HEK293T (cell line): ENCODE data around the gene DAPK1.

ENCODE experiments used
- CTCF ChIA-PET: fragments of 350-600 bp; formaldehyde crosslinking; extraction: SDS; loops from one replicate; lab custom pipeline; 2021; ENCODE audit warnings: antibody characterized with exemption, inconsistent platforms; lab: Yijun Ruan, JAX
- POLR2A ChIA-PET: fragments of 350-600 bp; formaldehyde crosslinking; extraction: SDS; loops from one replicate; lab custom pipeline; 2020; ENCODE audit warnings: antibody characterized with exemption, inconsistent platforms; lab: Yijun Ruan, JAX
- DNase-seq: peaks from one replicate; pipeline ENCODE4 v3.0.0; 2012; ENCODE audit warnings: mixed read lengths; ENCODE audit errors: extremely low spot score
- ARNT ChIP-seq: fragments of 450-650 bp; IDR thresholded peaks from 2 replicates; pipeline ENCODE4 v1.6.1; 2017; ENCODE audit warnings: mild to moderate bottlenecking
- BHLHE40 ChIP-seq: fragments of 450-650 bp; IDR thresholded peaks from 2 replicates; pipeline ENCODE4 v1.6.1; 2016; ENCODE audit warnings: mild to moderate bottlenecking, moderate library complexity, borderline replicate concordance
- CTBP1 ChIP-seq: fragments of 450-650 bp; IDR thresholded peaks from 2 replicates; pipeline ENCODE4 v1.6.1; 2016; ENCODE audit warnings: borderline replicate concordance
- ELF4 ChIP-seq: fragments of 450-650 bp; IDR thresholded peaks from 2 replicates; pipeline ENCODE4 v1.6.1; 2017; ENCODE audit warnings: antibody characterized with exemption
- FOXA1 ChIP-seq: fragments of 450-650 bp; IDR thresholded peaks from 2 replicates; pipeline ENCODE4 v1.6.1; 2016; ENCODE audit warnings: mild to moderate bottlenecking
- FOXK2 ChIP-seq: fragments of 450-650 bp; IDR thresholded peaks from 2 replicates; pipeline ENCODE4 v1.6.1; 2016; ENCODE audit warnings: mild to moderate bottlenecking
- FOXM1 ChIP-seq: fragments of 450-650 bp; IDR thresholded peaks from 2 replicates; pipeline ENCODE4 v1.6.1; 2017; ENCODE audit warnings: mild to moderate bottlenecking, borderline replicate concordance
- HDGF ChIP-seq: fragments of 450-650 bp; IDR thresholded peaks from 2 replicates; pipeline ENCODE4 v1.6.1; 2017; ENCODE audit warnings: antibody characterized with exemption, borderline replicate concordance
- L3MBTL2 ChIP-seq: fragments of 450-650 bp; conservative IDR thresholded peaks from 2 replicates; pipeline ENCODE4 v1.6.1; 2016; ENCODE audit warnings: mild to moderate bottlenecking
- LEF1 ChIP-seq: fragments of 450-650 bp; IDR thresholded peaks from 2 replicates; pipeline ENCODE4 v1.6.1; 2017; ENCODE audit warnings: mild to moderate bottlenecking, borderline replicate concordance
- NFRKB ChIP-seq: fragments of 450-650 bp; IDR thresholded peaks from 2 replicates; pipeline ENCODE4 v1.6.1; 2016; ENCODE audit warnings: mild to moderate bottlenecking, moderate library complexity
- SP1 ChIP-seq: fragments of 450-650 bp; IDR thresholded peaks from 2 replicates; pipeline ENCODE4 v1.6.1; 2017
- SUZ12 ChIP-seq: fragments of 450-650 bp; IDR thresholded peaks from 2 replicates; pipeline ENCODE4 v1.6.1; 2016; ENCODE audit warnings: mild to moderate bottlenecking
- TARDBP ChIP-seq: fragments of 450-650 bp; IDR thresholded peaks from 2 replicates; pipeline ENCODE4 v1.6.1; 2016
- ZNF384 ChIP-seq: fragments of 450-650 bp; IDR thresholded peaks from 2 replicates; pipeline ENCODE4 v1.6.1; 2016
- TF ChIP-seq, protein P1 (sequence below): fragments of 450-650 bp; IDR thresholded peaks from 2 replicates; pipeline ENCODE4 v1.6.1; 2016

DAPK1 gene

DNA sequence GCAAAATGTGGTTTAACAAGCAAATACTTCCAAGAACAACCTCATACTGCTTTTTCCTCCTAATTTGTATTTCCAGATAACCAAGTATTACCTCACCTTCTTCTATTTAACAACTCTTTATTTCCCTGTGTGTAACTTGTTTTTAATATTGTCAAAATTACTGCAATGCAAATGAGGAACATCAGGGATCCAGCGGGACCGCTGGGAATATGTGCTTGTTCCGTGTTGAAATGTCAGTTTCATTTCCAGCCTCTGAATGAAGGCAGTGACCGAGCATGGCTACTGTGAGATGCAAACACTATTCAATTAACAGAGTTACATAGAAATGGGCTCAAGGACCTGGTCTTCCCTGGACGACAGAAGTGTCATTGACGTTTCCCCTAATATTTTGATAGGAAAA is 117.5 kb downstream of the DAPK1 start:
- DNase-seq = no peak
- CTCF ChIA-PET = no interaction called here
- TF ChIP-seq ZNF384 (no peak), HDGF (no peak), FOXK2 (no peak), CTBP1 (no peak), ARNT (no peak), FOXM1 (no peak), L3MBTL2 (no peak), SUZ12 (no peak), NFRKB (no peak), LEF1 (no peak), ELF4 (no peak), BHLHE40 (no peak), TARDBP (no peak), SP1 (no peak), FOXA1 (no peak)
- TF ChIP-seq, protein P1, sequence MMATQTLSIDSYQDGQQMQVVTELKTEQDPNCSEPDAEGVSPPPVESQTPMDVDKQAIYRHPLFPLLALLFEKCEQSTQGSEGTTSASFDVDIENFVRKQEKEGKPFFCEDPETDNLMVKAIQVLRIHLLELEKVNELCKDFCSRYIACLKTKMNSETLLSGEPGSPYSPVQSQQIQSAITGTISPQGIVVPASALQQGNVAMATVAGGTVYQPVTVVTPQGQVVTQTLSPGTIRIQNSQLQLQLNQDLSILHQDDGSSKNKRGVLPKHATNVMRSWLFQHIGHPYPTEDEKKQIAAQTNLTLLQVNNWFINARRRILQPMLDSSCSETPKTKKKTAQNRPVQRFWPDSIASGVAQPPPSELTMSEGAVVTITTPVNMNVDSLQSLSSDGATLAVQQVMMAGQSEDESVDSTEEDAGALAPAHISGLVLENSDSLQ = no peak
- POLR2A ChIA-PET = no interaction called here

DNA sequence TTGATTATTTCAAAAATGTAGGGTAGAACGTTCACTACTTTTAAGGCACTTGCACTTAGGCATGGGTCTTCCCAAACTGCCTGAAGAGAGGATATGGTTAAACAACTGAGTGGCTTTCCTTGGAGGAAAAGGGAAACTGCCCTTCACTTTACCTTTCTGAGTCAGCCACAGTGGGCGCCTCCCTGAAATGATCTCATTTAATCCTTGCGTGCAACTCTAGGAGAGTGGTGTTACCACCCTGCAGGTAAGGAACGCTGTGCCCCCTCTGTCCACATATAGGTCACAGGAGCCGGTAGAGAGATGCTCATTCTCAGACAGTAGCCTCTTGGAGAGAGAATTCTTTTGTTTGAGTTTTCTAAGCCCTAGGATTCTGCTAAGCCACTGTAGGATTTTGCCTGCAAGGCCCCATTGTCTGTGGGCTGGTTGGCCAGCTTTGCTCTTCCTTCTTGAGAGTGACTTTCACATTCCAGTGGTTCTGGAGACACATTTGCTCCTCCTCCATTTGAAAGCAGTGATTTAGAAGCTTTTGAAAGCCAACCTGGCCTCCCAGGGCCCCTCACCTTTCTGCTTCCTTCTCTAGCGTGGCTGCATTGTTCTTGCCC is 118.0 kb downstream of the DAPK1 start:
- ChIA-PET POLR2A (no interaction called here), CTCF (no interaction called here)
- DNase-seq = no peak
- TF ChIP-seq CTBP1 (no peak), ZNF384 (no peak), ARNT (no peak)

DNA sequence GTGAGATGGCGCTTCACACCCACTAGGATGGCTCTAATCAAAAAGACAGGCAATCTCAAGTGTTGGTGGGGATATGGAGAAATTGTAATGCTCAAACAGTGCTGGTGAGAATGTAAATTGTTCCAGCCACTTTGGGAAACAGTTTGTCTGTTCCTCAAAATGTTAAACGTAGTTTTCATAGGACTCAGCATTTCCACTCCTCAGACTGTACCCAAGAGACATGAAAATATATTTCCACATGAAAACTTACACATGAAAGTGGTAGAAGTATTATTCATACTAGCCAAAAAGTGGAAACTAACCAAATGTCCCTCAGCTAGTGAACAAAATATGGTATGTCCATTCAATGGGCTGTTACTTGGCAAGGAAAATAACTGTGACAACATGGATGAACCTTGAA is 120.6 kb downstream of the DAPK1 start:
- TF ChIP-seq SP1 = no peak
- no peak for TF ChIP-seq LEF1
- POLR2A ChIA-PET = no interaction called here
- CTCF ChIA-PET = no interaction called here
- no peak for DNase-seq

DNA sequence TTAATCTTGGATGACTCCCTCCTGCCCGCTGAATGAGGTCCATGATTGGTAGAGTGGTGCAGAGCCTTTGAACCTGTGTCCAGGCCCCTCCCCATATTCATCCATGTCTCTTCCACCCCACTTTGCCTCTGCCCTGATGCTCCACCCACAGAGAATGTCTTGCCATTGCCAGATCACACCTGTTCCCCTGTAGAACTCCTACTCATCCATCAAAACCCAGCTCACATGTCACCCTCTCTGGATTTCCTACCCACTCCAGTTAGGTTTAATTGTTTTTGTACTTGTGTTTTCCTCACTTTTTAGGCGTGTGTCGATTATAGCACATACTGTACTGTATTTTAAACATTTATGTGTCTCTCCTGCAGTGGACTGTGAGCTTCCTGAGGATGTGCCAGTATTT is 121.3 kb downstream of the DAPK1 start:
- TF ChIP-seq NFRKB (no peak), ZNF384 (no peak), SP1 (no peak), FOXK2 (no peak), L3MBTL2 (no peak), FOXM1 (no peak), FOXA1 (no peak), ELF4 (no peak), HDGF (no peak), TARDBP (no peak), BHLHE40 (no peak), CTBP1 (no peak), SUZ12 (no peak), LEF1 (no peak), ARNT (no peak)
- TF ChIP-seq, protein P1 = no peak
- ChIA-PET CTCF (no interaction called here), POLR2A (no interaction called here)
- no peak for DNase-seq

DNA sequence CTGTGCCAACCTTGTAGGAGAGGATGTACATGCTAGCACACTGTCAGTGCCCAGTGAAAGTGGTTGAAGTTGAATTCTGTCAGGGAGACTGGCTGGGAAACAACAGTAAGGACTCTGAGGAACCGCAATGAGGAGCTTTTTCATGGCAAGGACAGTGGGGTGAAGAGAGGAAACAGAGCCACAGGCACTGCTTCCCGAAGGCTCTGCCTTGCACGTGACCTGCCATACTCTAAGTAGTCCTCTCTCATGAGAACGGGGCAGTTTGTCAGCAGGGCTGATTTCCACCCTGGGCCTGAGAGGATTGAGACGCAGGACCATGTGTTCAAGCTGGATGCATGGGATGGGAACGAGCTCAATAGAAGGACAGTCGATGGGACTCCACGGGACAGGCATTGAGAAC is 121.7 kb downstream of the DAPK1 start:
- DNase-seq = no peak
- ChIA-PET CTCF (no interaction called here), POLR2A (no interaction called here)
- no peak for TF ChIP-seq SUZ12
- TF ChIP-seq ZNF384 = no peak
- TF ChIP-seq FOXM1 = no peak
- TF ChIP-seq SP1 = no peak
- TF ChIP-seq L3MBTL2 = no peak
- no peak for TF ChIP-seq BHLHE40
- TF ChIP-seq CTBP1 = no peak
- no peak for TF ChIP-seq NFRKB
- no peak for TF ChIP-seq TARDBP
- TF ChIP-seq ELF4 = no peak
- TF ChIP-seq LEF1 = no peak
- no peak for TF ChIP-seq HDGF

DNA sequence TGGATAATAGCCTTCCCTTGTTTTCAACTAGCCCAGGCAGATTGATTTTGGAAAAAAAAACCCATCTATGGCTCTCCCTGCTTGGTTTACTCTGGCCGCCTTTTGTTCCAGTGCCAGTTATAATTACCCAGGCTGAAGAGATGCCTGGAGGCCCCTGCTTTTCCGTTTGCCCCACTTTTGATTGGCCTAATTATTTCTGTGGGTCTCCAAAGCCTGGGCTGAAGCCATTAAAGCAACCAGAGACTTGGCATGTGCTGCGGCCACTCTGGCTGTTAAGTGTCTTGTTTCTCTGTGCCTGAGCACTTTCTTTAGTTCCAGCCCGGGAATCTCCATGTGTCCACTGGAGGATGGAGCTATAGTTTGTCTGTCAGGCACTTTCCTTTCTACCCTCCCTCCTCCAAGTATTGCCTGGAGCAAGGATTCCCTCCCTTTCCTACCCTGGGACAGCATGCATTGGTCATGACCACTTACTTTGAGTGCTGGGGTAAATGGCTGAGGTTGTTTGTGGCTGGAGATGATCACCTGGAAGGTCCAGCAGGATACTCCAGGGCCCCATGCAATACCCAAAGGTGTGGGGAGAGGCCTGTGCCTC is 123.2 kb downstream of the DAPK1 start:
- no peak for TF ChIP-seq BHLHE40
- no peak for TF ChIP-seq ELF4
- TF ChIP-seq HDGF = no peak
- no peak for TF ChIP-seq TARDBP
- no peak for TF ChIP-seq SUZ12
- no peak for TF ChIP-seq FOXA1
- TF ChIP-seq FOXK2 = no peak
- TF ChIP-seq ZNF384 = no peak
- no peak for TF ChIP-seq ARNT
- TF ChIP-seq LEF1 = no peak
- no peak for TF ChIP-seq NFRKB
- no peak for TF ChIP-seq L3MBTL2
- TF ChIP-seq FOXM1 = no peak
- TF ChIP-seq SP1 = no peak
- TF ChIP-seq, protein P1 = no peak
- no peak for TF ChIP-seq CTBP1
- POLR2A ChIA-PET = no interaction called here
- no peak for DNase-seq
- CTCF ChIA-PET = no interaction called here
